Activated T-helper 1 cell treated with anti-CD3 and anti-CD28 coated beads, Interleukin-12 subunit alpha, Interleukin-12 subunit beta, Interleukin-2, Interleukin-4 antibody, amounts not matched to agents 30 ng/mL and 10 ng/mL and 1 ng/mL, durations not matched to agents 14 hours and 24 hours and 36 hours (primary cell): ENCODE results near the gene QPRT. TPM values are rescaled to one million over a fixed set of nuclear protein-coding genes. Genes with fewer than 3 reads are reported as not detected.
"Not testable (repeated sequence)": the region's sequence is repeated elsewhere in the genome, so short reads cannot be mapped to it uniquely, and the experiment has no call there.

Source experiments
- DNase-seq: peaks from one replicate; pipeline ENCODE4 v3.0.0; 2021; ENCODE audit warnings: low spot score
- H3K27ac Mint-ChIP-seq: one replicate; pipeline ENCODE4 v1.8.0; 2021; ENCODE audit warnings: mild to moderate bottlenecking, mixed read lengths
- H3K27me3 Mint-ChIP-seq: one replicate; pipeline ENCODE4 v1.8.0; 2022; ENCODE audit warnings: mild to moderate bottlenecking, moderate library complexity, mixed read lengths; ENCODE audit not compliant: insufficient read depth
- H3K36me3 Mint-ChIP-seq: one replicate; pipeline ENCODE4 v1.8.0; 2021; ENCODE audit warnings: low read depth, mixed read lengths
- H3K4me1 Mint-ChIP-seq: one replicate; pipeline ENCODE4 v1.8.0; 2021; ENCODE audit warnings: low read depth, mixed read lengths
- H3K4me3 Mint-ChIP-seq: one replicate; pipeline ENCODE4 v1.8.0; 2021; ENCODE audit warnings: mild to moderate bottlenecking, moderate library complexity, mixed read lengths
- H3K9me3 Mint-ChIP-seq: one replicate; pipeline ENCODE4 v1.8.0; 2021; ENCODE audit warnings: mixed read lengths
- intact Hi-C: fragments of 100-400 bp; cut with micrococcal nuclease; formaldehyde crosslinking; loops from one replicate; pipeline ENCODE4 v1.15.1; 2024
- total RNA-seq: library from RNA; stranded (reverse); gene quantifications from 2 replicates; pipeline ENCODE4 v1.2.3, GENCODE V29; 2022

The QPRT gene
- total RNA-seq, 1 donor from 2014 or later, result 6.3 TPM

DNA sequence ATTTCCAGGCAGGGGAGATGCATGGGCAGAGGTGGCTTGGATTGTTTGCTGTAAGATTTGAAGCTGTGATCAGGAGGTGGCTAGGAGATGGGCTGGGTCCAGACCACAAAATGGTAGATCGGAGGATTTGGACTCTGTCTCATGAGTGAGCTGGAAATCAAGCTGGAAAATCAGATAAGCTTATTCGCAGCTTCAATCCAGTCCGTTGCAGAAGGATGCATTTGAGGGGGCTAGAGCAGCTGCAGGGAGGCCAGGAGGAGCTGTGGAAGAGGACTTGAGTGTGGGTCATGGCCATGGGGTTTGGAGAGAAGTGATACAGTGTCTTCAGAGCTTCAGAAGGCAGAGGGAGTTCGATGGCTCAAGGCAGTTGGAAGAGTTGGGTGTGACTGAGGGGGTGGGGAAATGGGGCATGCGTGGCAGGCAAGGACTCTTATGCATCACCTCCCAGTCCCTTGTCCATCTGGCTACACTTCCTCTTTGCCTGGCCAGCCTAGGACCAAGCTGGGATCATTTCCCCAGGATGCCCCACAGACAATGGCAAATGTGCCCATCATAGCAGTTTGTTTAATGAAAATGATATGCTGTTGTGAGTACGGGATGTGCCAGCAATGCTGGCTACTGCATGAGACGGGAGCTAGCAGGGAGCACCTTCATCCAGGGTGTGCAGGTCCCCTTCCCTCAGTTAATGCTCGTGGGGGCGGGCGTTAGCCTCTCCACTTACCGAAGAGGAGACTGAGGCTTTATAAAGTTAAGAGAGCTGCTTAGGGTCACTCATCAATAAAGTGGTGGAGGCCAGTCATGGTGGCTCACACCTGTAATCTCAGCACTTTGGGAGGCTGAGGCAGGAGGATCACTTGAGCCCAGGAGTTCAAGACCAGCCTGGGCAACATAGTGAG is 20.6 kb downstream of the QPRT start:
- intact Hi-C loops, result loop anchor here (1.0 to 5.0 kb wide), 9 partner anchors 11 to 322 kb away; partner anchors contain the start of genes CDIPT and KIF22
- Mint-ChIP-seq H3K27me3 (no peaks in the 10 kb centered on the region), H3K4me3 (no peak overlapping the region), H3K4me1 (peaks cover 30% of the 10 kb centered on the region), H3K9me3 (no peaks in the 10 kb centered on the region), H3K36me3 (no peaks in the 10 kb centered on the region), H3K27ac (peak overlapping the region; percentile 0)
- no peak for DNase-seq

DNA sequence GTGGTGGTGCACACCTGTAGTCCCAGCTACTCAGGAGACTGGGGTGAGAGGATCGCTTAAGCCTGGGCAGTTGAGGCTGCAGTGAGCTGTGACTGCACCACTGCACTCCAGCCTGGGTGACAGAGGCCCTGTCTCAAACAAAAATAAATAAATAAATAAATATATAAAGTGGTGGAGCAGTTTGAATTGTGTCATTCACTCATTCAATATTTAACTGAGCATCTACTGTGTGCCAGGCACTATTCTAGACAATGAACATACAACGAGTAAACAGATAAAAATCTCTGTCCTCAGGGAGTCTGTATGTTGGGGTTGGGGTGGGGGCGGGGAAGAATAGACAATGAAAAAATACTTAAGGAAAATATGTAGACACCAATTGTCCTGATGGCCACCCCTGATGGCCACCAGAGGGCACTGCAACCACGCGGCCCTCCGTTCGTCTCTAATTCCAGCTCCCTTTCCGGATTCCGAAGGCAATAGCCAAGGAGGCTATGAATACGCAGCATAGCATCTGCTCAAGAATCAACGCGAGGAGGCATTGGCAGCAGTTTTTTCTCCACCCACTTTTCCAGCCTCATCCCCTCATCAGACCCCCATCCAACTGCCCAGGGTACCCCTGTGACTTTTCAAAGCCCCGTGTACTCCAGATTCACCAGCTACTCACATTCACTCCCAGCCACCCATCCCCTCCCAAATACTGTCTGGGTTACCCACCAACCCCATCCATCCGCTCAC is 21.4 kb downstream of the QPRT start:
- peak overlapping the region; percentile 90 for H3K27ac Mint-ChIP-seq
- peak overlapping the region; percentile 43 for H3K4me3 Mint-ChIP-seq
- intact Hi-C loops, result loop anchor here (1.0 to 5.0 kb wide), 9 partner anchors 10 to 321 kb away; partner anchors contain the start of genes CDIPT and KIF22
- H3K4me1 Mint-ChIP-seq, result peaks cover 30% of the 10 kb centered on the region
- peak; percentile 59 for DNase-seq
- H3K27me3 Mint-ChIP-seq, result no peaks in the 10 kb centered on the region
- H3K9me3 Mint-ChIP-seq, result no peaks in the 10 kb centered on the region
- H3K36me3 Mint-ChIP-seq, result no peaks in the 10 kb centered on the region

DNA sequence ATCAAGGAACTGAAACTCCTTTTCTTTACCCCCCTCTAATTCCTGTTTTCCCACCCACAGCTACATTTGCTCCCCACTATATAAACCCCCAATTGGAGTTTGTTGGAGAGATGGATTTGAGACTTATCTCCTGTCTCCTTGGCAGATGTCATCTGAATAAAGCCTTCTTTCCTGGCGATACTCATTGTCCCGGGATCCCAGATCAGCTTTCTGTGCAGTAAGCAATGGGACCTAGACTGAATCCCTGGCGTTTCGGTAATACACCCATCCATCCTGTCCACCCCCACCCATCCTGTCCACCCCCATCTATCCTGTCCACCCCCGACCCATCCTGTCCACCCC is 22.2 kb downstream of the QPRT start:
- Mint-ChIP-seq H3K4me1 (peaks cover 30% of the 10 kb centered on the region), H3K27ac (peak overlapping the region; percentile 93), H3K9me3 (no peaks in the 10 kb centered on the region), H3K4me3 (peak overlapping the region; percentile 4), H3K36me3 (no peaks in the 10 kb centered on the region), H3K27me3 (no peaks in the 10 kb centered on the region)
- intact Hi-C loops, result loop anchor here (1.0 to 5.0 kb wide), 4 partner anchors 32 to 306 kb away; partner anchors contain the start of gene CDIPT
- DNase-seq, result no peak

DNA sequence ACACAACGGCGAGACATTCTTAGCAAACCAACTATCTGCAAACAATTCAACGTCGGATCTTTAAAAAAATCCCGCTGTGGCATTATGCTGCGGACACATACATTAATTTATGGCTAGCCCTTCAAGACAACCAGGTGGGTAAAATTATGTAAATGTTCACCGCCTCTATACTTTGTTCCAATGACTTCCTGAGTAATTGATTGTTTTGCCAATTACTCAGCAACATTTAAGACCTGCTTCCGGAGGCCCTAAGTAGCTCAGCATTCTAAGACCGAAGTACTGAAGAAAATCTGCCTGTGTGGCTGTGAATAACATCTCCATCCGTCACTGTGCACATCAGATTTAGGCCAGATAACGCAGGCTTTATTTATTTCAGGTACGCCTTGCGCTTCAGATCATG is 23.3 kb downstream of the QPRT start:
- intact Hi-C loops, result loop anchor here (5.0 kb wide), 2 partner anchors 160 to 305 kb away; partner anchors contain the start of gene CDIPT
- no peaks in the 10 kb centered on the region for H3K27me3 Mint-ChIP-seq
- H3K9me3 Mint-ChIP-seq, result no peaks in the 10 kb centered on the region
- peaks cover 30% of the 10 kb centered on the region for H3K4me1 Mint-ChIP-seq
- H3K27ac Mint-ChIP-seq, result peak overlapping the region; percentile 93
- DNase-seq, result no peak
- H3K4me3 Mint-ChIP-seq, result peak overlapping the region; percentile 77
- H3K36me3 Mint-ChIP-seq, result no peaks in the 10 kb centered on the region

DNA sequence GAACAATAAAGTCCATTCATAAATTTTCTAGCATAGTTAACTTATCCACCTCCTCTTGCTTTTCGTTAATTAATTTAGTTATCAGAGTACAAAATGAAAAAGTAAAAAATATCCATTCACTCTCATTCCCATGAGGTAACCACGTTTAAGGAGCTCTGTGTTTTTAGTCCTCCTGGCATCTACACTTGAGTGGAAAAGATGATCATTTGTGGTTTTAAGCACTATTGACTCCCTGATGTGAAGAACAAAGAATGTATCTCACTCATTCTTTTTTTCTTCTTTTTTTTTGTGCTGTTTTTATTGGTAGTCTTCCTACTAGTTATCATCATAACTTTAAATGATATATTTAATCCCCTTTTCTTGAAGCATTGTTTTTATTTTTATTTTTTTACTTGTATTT is 26.1 kb downstream of the QPRT start:
- no peaks in the 10 kb centered on the region for H3K36me3 Mint-ChIP-seq
- intact Hi-C loops, result no loop called here
- H3K9me3 Mint-ChIP-seq, result no peaks in the 10 kb centered on the region
- H3K27me3 Mint-ChIP-seq, result peaks cover 4% of the 10 kb centered on the region
- no peak overlapping the region for H3K27ac Mint-ChIP-seq
- H3K4me1 Mint-ChIP-seq, result peaks cover 35% of the 10 kb centered on the region
- DNase-seq, result no peak
- H3K4me3 Mint-ChIP-seq, result no peak overlapping the region

DNA sequence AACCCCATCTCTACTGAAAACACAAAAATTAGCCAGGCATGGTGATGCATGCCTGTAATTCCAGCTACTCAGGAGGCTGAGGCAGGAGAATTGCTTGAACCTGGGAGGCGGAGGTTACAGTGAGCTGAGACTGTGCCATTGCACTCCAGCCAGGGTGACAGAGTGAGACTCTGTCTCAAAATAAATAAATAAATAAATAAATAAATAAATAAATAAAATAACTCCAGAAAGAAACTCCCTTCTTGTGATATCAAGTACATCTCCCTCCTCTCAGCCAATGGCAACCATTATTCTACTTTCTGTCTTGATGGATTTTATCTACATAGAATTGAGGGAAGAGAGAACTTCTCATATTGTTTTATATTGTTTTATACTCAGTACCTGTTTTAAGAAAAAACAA is 28.2 kb downstream of the QPRT start:
- H3K27ac Mint-ChIP-seq, H3K9me3 Mint-ChIP-seq, H3K36me3 Mint-ChIP-seq, H3K4me3 Mint-ChIP-seq, DNase-seq, intact Hi-C loops, H3K27me3 Mint-ChIP-seq: not testable (repeated sequence)
- H3K4me1 Mint-ChIP-seq, result peaks cover 27% of the 10 kb centered on the region

DNA sequence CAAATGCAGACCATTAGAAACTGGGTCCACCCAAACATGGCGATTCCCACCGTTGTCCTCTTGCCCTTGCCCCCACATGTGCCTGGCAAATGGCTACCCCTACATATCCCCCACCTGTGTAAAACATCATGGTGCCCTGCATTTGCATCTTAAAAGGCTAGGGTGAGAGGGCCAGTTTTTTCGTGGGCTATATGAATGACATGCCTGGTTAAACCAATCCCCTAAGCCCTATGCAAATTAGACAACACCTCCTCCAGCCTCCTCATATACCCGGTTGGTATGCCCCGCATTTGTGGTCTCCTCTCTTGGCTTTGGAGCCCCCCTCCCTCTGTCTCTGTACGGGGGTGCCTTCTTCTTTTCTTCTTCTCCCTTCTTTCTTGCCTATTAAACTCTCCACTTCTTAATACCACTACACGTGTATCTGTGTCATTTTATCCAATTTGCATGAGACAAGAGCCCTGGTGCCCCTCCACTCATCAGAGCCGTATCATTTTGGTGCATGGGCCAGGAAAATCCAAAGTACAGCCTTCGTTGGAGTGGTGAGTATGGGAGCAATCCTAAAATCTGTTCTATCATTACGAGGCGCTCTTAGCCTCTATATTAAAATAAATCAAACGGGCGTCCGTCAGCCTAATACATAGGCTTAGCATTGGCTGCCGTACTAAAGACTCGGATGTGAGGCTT is 30.1 kb downstream of the QPRT start:
- intact Hi-C loops, result no loop called here
- no peak for DNase-seq
- Mint-ChIP-seq H3K9me3 (no peaks in the 10 kb centered on the region), H3K4me3 (no peak overlapping the region), H3K4me1 (peaks cover 16% of the 10 kb centered on the region), H3K36me3 (no peaks in the 10 kb centered on the region), H3K27me3 (peaks cover 6% of the 10 kb centered on the region), H3K27ac (no peak overlapping the region)

DNA sequence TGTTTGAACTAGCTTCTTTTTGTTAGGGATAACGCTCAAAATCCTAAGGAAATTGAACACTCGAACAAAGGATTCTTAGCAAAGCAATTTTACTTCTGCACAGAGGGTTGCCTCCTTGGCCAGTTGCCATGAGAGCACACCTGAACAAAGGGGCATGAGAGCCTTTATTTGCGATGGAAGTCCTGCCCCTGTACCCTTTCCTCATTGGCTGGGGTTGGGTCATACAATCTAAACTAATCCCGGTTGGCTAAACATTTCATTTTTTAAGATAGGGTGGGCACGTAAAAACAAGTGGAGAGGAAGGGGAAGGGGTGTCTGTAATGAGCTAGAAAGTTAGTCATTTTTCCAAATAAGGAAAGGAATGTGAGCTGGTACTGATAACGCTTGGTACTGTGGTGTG is 30.7 kb downstream of the QPRT start:
- not testable (repeated sequence) for H3K9me3 Mint-ChIP-seq, H3K27me3 Mint-ChIP-seq, H3K36me3 Mint-ChIP-seq, H3K27ac Mint-ChIP-seq, H3K4me3 Mint-ChIP-seq, DNase-seq
- intact Hi-C loops, result loop anchor here (1.0 kb wide), 1 partner anchor 9 kb away; no protein-coding TSS in a partner anchor
- H3K4me1 Mint-ChIP-seq, result peaks cover 16% of the 10 kb centered on the region

DNA sequence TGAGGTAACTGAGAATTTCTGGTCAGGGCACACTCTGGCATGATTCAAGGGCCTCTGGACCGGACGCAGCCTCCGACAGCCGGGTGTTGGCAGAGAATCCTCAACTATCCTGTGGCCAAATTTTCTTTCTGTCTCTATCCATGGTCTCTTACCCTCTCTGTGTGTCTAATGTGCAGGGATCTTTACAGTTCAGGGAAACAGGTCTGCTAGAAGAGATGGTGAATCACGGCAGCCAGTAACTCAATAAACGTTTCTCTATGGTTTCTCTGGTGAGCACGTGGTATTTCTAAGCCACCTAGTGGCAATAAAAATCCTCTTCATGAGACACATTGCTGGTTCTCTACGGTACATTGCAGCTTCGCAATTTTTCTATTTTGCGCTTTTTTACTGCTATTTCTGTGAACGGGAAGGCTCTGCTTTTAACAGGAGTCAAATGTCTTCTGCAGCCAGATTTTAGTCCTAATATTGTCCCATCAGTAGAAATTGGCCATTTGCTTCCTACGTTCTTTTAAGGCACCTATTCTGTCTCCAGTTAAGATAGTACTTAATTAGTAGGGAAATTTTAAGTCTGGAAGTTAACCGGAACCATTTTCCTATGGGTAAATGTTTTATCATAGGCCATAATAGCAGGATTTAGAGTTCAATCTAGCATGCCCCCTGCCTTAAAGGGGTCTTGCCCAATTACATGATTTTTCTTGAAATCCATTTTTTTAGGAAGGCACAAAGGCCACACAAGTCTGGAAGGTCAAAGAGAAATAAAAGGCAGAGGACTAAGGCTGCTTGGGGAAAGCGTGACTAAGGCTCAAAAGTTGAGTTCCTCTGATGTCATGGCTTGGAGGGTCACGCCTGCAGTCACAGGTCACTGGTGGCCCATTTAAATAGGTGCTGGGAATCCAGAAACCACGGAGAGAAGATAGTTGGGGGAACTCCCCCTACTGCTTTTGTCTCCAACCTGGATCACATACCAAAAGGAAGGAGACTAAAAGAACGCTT is 31.5 kb downstream of the QPRT start:
- no peak overlapping the region for H3K27ac Mint-ChIP-seq
- intact Hi-C loops, result loop anchor here (1.0 kb wide), 1 partner anchor 10 kb away; no protein-coding TSS in a partner anchor
- DNase-seq, result peak; percentile 37
- H3K36me3 Mint-ChIP-seq, result no peaks in the 10 kb centered on the region
- peaks cover 6% of the 10 kb centered on the region for H3K27me3 Mint-ChIP-seq
- no peaks in the 10 kb centered on the region for H3K9me3 Mint-ChIP-seq
- H3K4me1 Mint-ChIP-seq, result peaks cover 16% of the 10 kb centered on the region
- no peak overlapping the region for H3K4me3 Mint-ChIP-seq

DNA sequence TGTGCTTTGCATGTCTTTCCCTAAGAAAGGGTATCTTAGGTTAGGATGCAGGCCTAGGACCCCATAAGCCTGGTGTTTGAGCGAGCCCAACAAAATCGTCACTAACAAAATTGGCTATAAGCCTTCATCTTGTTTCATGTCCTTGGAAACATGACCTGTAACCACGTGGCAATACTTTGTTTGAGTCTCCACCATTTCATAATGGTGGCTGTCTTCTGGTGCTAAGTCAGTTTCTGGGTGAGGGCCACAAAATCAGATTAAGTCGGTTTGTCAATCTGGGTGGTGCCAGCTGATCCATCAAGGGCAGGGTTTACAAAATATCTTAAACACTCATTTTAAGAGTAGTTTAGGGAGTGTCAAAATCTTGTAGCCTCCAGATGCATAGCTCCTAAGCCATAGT is 33.8 kb downstream of the QPRT start:
- no peaks in the 10 kb centered on the region for H3K9me3 Mint-ChIP-seq
- peaks cover 6% of the 10 kb centered on the region for H3K27me3 Mint-ChIP-seq
- no peaks in the 10 kb centered on the region for H3K36me3 Mint-ChIP-seq
- intact Hi-C loops, result no loop called here
- H3K4me1 Mint-ChIP-seq, result peaks cover 16% of the 10 kb centered on the region
- no peak for DNase-seq
- no peak overlapping the region for H3K27ac Mint-ChIP-seq
- H3K4me3 Mint-ChIP-seq, result no peak overlapping the region

DNA sequence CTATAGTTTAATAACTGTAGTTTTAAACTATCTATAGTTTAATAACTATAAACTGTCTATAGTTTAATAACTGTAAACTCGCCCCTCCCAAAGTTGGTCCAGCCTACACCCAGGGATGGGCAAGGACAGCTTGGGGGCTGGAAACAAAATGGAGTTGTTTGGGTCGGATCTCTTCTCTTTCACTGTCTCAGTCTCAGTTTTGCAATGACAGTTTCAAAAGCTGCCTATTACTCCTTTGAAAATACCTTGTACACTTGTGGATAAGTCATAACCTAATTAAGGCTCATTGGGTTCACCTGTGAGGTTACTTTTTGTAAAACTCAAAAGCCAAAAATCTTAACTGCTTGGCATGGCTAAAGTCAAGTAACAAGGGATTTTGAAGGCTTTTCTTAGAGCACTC is 35.4 kb downstream of the QPRT start:
- H3K9me3 Mint-ChIP-seq, result no peaks in the 10 kb centered on the region
- H3K27me3 Mint-ChIP-seq, result peaks cover 2% of the 10 kb centered on the region
- H3K4me1 Mint-ChIP-seq, result peaks cover 16% of the 10 kb centered on the region
- no peaks in the 10 kb centered on the region for H3K36me3 Mint-ChIP-seq
- no peak overlapping the region for H3K4me3 Mint-ChIP-seq
- no peak overlapping the region for H3K27ac Mint-ChIP-seq
- no peak for DNase-seq
- intact Hi-C loops, result no loop called here

DNA sequence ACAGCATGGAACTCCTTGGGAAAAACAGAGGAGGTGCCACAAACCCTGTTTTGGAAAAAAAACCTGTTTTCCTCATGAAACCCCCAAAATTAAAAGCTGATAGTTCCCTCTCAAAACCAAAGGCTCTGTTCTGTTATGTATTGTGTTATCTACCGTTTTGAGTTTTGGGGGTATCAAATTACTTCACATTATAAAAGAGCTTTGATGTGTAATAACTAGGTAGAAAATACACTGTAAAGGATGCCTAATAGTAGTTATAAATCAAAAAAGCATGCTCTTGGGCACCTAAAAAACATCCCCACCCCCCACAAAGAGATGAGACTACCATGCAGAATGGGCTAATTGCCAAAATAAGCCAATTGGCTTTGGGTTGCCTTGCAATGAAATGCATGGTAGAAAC is 36.0 kb downstream of the QPRT start:
- Mint-ChIP-seq H3K9me3 (no peaks in the 10 kb centered on the region), H3K4me3 (no peak overlapping the region), H3K4me1 (peaks cover 11% of the 10 kb centered on the region), H3K27me3 (peaks cover 2% of the 10 kb centered on the region), H3K36me3 (no peaks in the 10 kb centered on the region), H3K27ac (no peak overlapping the region)
- intact Hi-C loops, result no loop called here
- DNase-seq, result no peak
